Ishikawa (cell line): ENCODE measurements around the gene GABRE.

Experiments
- CEBPB ChIP-seq: IDR thresholded peaks from 2 replicates; pipeline ENCODE4 v1.6.1; 2012
- CREB1 ChIP-seq: IDR thresholded peaks from 2 replicates; pipeline ENCODE4 v1.6.1; 2012; ENCODE audit warnings: low read depth
- EGR1 ChIP-seq: IDR thresholded peaks from 2 replicates; pipeline ENCODE4 v1.6.1; 2012
- EP300 ChIP-seq: IDR thresholded peaks from 2 replicates; pipeline ENCODE4 v1.6.1; 2012; ENCODE audit warnings: borderline replicate concordance
- FOXM1 ChIP-seq: IDR thresholded peaks from 2 replicates; pipeline ENCODE4 v1.6.1; 2012; ENCODE audit warnings: low read depth, borderline replicate concordance
- MAX ChIP-seq: IDR thresholded peaks from 2 replicates; pipeline ENCODE4 v1.6.1; 2012
- NFIC ChIP-seq: IDR thresholded peaks from 2 replicates; pipeline ENCODE4 v1.6.1; 2012
- RAD21 ChIP-seq: IDR thresholded peaks from 2 replicates; pipeline ENCODE4 v1.6.1; 2012; ENCODE audit warnings: low read depth
- TAF1 ChIP-seq: IDR thresholded peaks from 2 replicates; pipeline ENCODE4 v1.6.1; 2012; ENCODE audit warnings: low read depth, mild to moderate bottlenecking
- TCF12 ChIP-seq: IDR thresholded peaks from 2 replicates; pipeline ENCODE4 v1.6.1; 2012; ENCODE audit warnings: low read depth
- TEAD4 ChIP-seq: IDR thresholded peaks from 2 replicates; pipeline ENCODE4 v1.6.1; 2012
- USF1 ChIP-seq: IDR thresholded peaks from 2 replicates; pipeline ENCODE4 v1.6.1; 2012
- YY1 ChIP-seq: IDR thresholded peaks from 2 replicates; pipeline ENCODE4 v1.6.1; 2012; ENCODE audit warnings: low read depth
- ZBTB7A ChIP-seq: IDR thresholded peaks from 2 replicates; pipeline ENCODE4 v1.6.1; 2012; ENCODE audit warnings: low read depth
- TF ChIP-seq, protein P1 (sequence below): IDR thresholded peaks from 2 replicates; pipeline ENCODE4 v1.6.1; 2012; ENCODE audit warnings: low read depth, mild to moderate bottlenecking

Gene GABRE

GRCh38 chrX:151981129-151981528, 6.7 kb upstream of the GABRE start:
- TF ChIP-seq EGR1: no peak
- TF ChIP-seq RAD21: no peak
- no peak for TF ChIP-seq USF1
- no peak for TF ChIP-seq NFIC
- TF ChIP-seq CREB1: no peak

GRCh38 chrX:151977923-151978322, 3.4 kb upstream of the GABRE start:
- TF ChIP-seq CEBPB: no peak
- no peak for TF ChIP-seq FOXM1
- no peak for TF ChIP-seq YY1
- no peak for TF ChIP-seq MAX
- TF ChIP-seq, protein P1, sequence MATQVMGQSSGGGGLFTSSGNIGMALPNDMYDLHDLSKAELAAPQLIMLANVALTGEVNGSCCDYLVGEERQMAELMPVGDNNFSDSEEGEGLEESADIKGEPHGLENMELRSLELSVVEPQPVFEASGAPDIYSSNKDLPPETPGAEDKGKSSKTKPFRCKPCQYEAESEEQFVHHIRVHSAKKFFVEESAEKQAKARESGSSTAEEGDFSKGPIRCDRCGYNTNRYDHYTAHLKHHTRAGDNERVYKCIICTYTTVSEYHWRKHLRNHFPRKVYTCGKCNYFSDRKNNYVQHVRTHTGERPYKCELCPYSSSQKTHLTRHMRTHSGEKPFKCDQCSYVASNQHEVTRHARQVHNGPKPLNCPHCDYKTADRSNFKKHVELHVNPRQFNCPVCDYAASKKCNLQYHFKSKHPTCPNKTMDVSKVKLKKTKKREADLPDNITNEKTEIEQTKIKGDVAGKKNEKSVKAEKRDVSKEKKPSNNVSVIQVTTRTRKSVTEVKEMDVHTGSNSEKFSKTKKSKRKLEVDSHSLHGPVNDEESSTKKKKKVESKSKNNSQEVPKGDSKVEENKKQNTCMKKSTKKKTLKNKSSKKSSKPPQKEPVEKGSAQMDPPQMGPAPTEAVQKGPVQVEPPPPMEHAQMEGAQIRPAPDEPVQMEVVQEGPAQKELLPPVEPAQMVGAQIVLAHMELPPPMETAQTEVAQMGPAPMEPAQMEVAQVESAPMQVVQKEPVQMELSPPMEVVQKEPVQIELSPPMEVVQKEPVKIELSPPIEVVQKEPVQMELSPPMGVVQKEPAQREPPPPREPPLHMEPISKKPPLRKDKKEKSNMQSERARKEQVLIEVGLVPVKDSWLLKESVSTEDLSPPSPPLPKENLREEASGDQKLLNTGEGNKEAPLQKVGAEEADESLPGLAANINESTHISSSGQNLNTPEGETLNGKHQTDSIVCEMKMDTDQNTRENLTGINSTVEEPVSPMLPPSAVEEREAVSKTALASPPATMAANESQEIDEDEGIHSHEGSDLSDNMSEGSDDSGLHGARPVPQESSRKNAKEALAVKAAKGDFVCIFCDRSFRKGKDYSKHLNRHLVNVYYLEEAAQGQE: no peak
- TF ChIP-seq TEAD4: no peak
- no peak for TF ChIP-seq RAD21
- TF ChIP-seq EGR1: no peak
- TF ChIP-seq NFIC: no peak
- no peak for TF ChIP-seq TAF1
- TF ChIP-seq USF1: no peak
- no peak for TF ChIP-seq TCF12
- no peak for TF ChIP-seq EP300
- no peak for TF ChIP-seq ZBTB7A
- TF ChIP-seq CREB1: no peak

DNA sequence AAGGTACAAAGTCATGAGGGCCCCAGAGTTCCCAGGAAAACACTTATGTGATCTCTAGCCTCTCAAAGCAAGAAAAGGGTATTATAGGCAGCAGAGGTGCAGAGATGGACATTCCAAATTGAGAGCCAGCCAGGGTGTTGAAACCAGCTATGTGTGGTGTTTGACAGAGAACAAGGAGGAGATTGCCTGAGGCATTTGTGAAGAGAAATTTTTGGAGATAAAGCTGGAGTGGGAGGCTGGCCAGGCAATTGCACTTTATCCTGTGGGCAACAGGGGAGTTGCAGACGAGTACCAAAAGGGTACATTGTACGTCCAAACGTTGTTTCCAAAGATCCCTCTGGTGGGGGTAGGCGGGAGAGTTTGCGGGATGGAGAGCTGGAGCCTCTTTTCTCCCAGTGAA, 2.5 kb upstream of the GABRE start:
- TF ChIP-seq FOXM1 (no peak), NFIC (no peak), MAX (no peak), YY1 (no peak), USF1 (no peak), EP300 (no peak), TAF1 (no peak), ZBTB7A (no peak), CREB1 (no peak), TEAD4 (no peak), TCF12 (no peak), EGR1 (no peak), CEBPB (no peak)

GRCh38 chrX:151975736-151976275, 1.3 kb upstream of the GABRE start:
- TF ChIP-seq USF1: no peak

GRCh38 chrX:151975228-151975593, 735 bp upstream of the GABRE start:
- TF ChIP-seq USF1: no peak
- TF ChIP-seq TCF12: no peak
- TF ChIP-seq NFIC: no peak
- no peak for TF ChIP-seq EGR1

- TF ChIP-seq YY1 (no peak), NFIC (peak; percentile 68)
Measured at GRCh38 chrX:151973851-151974335, 583 bp downstream of the GABRE start.

DNA sequence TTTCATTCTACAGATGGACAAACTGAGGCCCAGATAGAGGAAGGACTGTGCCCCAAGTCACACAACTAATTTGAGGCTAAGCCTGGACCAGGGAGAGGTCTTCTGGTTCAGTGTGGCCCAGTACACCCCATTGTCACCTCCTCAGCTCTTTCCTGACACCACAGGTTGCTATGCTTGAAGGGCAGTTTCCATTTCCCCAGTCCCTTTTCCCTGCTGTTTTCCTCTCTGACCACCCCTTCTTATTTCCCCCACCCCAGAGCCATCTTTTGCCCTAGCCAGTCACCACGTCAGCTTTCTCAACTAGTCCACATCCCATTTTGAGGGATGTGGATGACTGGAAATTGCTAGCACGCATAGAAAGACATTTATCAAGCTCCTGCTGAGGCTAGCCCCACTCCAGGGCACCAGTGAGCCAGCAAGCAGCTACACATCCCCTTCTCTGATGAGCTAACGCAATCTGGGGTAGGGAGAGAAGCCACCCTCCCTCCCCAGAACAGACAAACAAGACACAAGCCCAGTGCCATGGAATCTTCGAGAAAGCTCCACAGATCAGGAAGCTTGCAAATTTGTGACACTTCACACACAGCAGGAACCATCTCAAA, 1.3 kb downstream of the GABRE start:
- TF ChIP-seq EP300: no peak
- TF ChIP-seq ZBTB7A: no peak
